ENCODE measurements around the gene LZTR1. TPM values are rescaled to one million over a fixed set of nuclear protein-coding genes. Genes with fewer than 3 reads are reported as not detected.

The LZTR1 gene
- total RNA-seq, 1 experiment from 2014 or later, result 41.0 TPM

DNA sequence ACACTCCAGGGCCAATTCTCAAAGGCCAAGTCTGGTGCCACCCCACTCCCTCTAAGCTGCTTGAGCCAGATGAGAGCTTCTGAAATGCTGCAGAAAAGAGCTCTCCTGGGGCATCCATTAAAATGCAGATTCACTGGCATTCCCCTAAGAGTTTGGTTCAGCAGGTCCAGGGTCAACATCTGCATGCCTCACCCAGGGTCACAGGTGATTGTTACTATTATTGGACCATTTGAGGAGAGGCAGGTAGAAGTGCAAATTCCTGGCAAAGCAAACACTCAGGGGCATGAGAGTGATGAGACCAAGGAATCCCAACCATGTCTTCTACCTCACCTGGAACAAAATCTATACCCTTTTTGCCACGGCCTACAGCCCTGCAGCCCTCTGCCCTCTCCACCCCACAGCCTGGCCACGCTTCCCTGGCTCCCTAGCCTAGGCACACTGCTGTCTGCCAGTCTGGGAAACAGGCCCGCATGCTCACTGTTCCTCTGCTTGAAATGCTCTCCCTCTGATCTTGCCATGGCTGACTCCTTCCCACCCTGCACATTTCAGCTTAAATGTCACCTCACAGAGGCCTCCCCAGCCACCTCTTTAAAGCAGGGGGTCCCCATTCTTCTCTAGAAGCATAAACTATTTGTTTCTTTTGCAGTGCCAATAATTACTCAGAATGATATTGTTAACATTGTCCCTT is 28.5 kb downstream of the LZTR1 start:
- intact Hi-C loops (cut with micrococcal nuclease), result no loop called here
- Histone ChIP-seq H3K9me3 (ENCODE audit: low read length) (no peaks in the 10 kb centered on the region), H3F3A (ENCODE audit: low read length, unreplicated experiment) (no peaks in the 10 kb centered on the region), H3K4me1 (ENCODE audit: insufficient read depth, low read length) (peaks cover 7% of the 10 kb centered on the region; the same call in 1 of the 2 replicates), H3K27me3 (ENCODE audit: low read length) (no peaks in the 10 kb centered on the region), H2AFZ (ENCODE audit: low read length) (no peak overlapping the region), H4K20me1 (ENCODE audit: low read length) (no peaks in the 10 kb centered on the region), H3K4me2 (ENCODE audit: low read length) (no peak overlapping the region), H3K9ac (ENCODE audit: low read length) (no peak overlapping the region), H3K27ac (ENCODE audit: low read length) (no peak overlapping the region), H3K9me2 (replicated peaks; ENCODE audit: low read length) (no peaks in the 10 kb centered on the region), H3K36me3 (ENCODE audit: low read depth, low read length) (no peaks in the 10 kb centered on the region), H3K4me3 (ENCODE audit: low read length) (no peak overlapping the region), H3K79me2 (ENCODE audit: low read length) (no peaks in the 10 kb centered on the region)
- POLR2A ChIA-PET (ENCODE audit: unreplicated experiment), result no interaction called here
- CTCF ChIA-PET, result interaction anchor here (0.6 kb wide), 1 partner anchor 11 kb away, joined by 3 read pairs; no protein-coding TSS in a partner anchor
- no peak for DNase-seq
- no peak for TF ChIP-seq EZH2 (IDR thresholded peaks at IDR 0.05; ENCODE audit: low read length, unreplicated experiment)
- TF ChIP-seq EZH2phosphoT487 (IDR thresholded peaks at IDR 0.05; ENCODE audit: borderline replicate concordance, low read length), result no peak
- TF ChIP-seq, protein P1, sequence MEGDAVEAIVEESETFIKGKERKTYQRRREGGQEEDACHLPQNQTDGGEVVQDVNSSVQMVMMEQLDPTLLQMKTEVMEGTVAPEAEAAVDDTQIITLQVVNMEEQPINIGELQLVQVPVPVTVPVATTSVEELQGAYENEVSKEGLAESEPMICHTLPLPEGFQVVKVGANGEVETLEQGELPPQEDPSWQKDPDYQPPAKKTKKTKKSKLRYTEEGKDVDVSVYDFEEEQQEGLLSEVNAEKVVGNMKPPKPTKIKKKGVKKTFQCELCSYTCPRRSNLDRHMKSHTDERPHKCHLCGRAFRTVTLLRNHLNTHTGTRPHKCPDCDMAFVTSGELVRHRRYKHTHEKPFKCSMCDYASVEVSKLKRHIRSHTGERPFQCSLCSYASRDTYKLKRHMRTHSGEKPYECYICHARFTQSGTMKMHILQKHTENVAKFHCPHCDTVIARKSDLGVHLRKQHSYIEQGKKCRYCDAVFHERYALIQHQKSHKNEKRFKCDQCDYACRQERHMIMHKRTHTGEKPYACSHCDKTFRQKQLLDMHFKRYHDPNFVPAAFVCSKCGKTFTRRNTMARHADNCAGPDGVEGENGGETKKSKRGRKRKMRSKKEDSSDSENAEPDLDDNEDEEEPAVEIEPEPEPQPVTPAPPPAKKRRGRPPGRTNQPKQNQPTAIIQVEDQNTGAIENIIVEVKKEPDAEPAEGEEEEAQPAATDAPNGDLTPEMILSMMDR (conservative IDR thresholded peaks at IDR 0.05; ENCODE audit: low read depth, low read length), result no peak
- BruUV-seq (replicated peaks), result no TSS peak
- ATAC-seq, result no peak

DNA sequence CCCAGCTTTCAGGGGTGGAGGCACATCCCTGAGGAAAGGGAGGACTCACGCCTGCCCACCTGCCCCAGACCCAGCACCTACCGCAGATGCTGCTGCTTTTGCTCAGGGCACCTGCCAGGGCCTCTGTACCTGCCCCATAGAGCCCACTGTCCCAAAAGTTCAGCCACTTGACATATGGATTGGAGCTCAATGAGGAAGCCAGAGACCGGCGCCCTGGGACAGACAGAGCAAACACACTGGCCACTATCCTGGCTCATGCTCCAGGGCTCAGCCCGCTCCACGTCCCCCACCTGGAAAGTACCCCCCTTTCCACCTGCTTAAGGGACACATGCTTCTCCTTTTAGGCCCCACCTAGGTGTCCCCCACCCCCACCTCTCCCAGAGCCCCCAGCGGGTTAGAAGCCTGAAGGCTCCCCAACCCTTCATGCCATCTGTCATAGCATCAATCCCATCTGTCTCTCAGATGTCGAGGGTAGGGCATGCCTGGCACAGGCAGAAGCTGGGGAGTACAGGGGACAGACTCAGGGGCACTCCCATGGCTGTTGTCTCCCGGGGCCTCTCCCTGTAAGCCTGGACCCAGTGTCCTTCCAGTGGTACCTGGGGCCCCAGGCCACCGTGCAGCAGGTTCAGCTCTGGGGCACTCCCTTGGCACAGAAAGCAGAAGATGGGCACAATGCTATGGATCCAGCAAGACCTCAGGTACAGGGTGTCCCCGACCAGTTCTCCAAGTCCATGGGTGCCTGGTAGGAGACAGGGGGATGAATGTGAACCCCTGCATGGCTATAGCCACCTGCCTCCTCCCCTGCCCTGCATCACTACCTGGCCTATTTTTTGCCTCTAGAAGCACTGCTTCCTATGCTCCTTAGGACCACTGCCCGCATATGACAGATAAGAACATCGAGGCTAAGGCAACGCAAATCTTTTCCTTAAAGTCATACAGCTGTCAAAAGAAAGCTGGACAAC is 30.6 kb downstream of the LZTR1 start:
- Histone ChIP-seq H3K79me2 (ENCODE audit: low read length) (no peaks in the 10 kb centered on the region), H3K4me3 (ENCODE audit: low read length) (no peak overlapping the region), H3K9me2 (replicated peaks; ENCODE audit: low read length) (no peaks in the 10 kb centered on the region), H3K4me1 (ENCODE audit: insufficient read depth, low read length) (peaks cover 7% of the 10 kb centered on the region; the same call in 1 of the 2 replicates), H3K9ac (ENCODE audit: low read length) (no peak overlapping the region), H4K20me1 (ENCODE audit: low read length) (no peaks in the 10 kb centered on the region), H2AFZ (ENCODE audit: low read length) (no peak overlapping the region), H3K9me3 (ENCODE audit: low read length) (no peaks in the 10 kb centered on the region), H3K36me3 (ENCODE audit: low read depth, low read length) (no peaks in the 10 kb centered on the region), H3K4me2 (ENCODE audit: low read length) (no peak overlapping the region), H3K27ac (ENCODE audit: low read length) (no peak overlapping the region), H3F3A (ENCODE audit: low read length, unreplicated experiment) (no peaks in the 10 kb centered on the region), H3K27me3 (ENCODE audit: low read length) (no peaks in the 10 kb centered on the region)
- TF ChIP-seq EZH2phosphoT487 (IDR thresholded peaks at IDR 0.05; ENCODE audit: borderline replicate concordance, low read length) (no peak), EZH2 (IDR thresholded peaks at IDR 0.05; ENCODE audit: low read length, unreplicated experiment) (no peak)
- TF ChIP-seq, protein P1 (conservative IDR thresholded peaks at IDR 0.05; ENCODE audit: low read depth, low read length), result no peak
- intact Hi-C loops (cut with micrococcal nuclease), result no loop called here
- ChIA-PET CTCF (no interaction called here), POLR2A (ENCODE audit: unreplicated experiment) (no interaction called here)
- DNase-seq (no peak), ATAC-seq (no peak)
- no TSS peak for BruUV-seq (replicated peaks)

All from PC-3 (cell line).